Kidney (tissue), 14 donors: ENCODE measurements around the gene OR51B5. TPM values are rescaled to one million over a fixed set of nuclear protein-coding genes. Genes with fewer than 3 reads are reported as not detected.
"Not testable (repeated sequence)": the region's sequence is repeated elsewhere in the genome, so short reads cannot be mapped to it uniquely, and the experiment has no call there.

Source experiments
- DNase-seq, 5 donors: peaks; one replicate each; pipeline ENCODE4 v3.0.0-alpha.2; 2013 to 2020
- FAIRE-seq: peaks from 2 replicates; lab custom pipeline; 2012; peaks lifted over from hg19 to GRCh38; lab: Jason Lieb, UNC
- H3K27ac ChIP-seq, 2 donors: one replicate each; pipeline ENCODE4 v1.7.0; 2013; ENCODE audit warnings: low read depth in 2 of 2, low read length in 2 of 2, inconsistent platforms in 1 of 2
- H3K27me3 ChIP-seq: one replicate; pipeline ENCODE4 v1.7.1; 2013; ENCODE audit warnings: low read length, inconsistent platforms; ENCODE audit not compliant: control insufficient read depth, insufficient read depth
- H3K36me3 ChIP-seq, 3 donors: one replicate each; pipeline versions ENCODE4 v1.7.0 to v1.7.1; 2013; ENCODE audit warnings: low read length in 3 of 3, control low read depth in 1 of 3, inconsistent platforms in 1 of 3; ENCODE audit not compliant: insufficient read depth in 3 of 3, control insufficient read depth in 2 of 3
- H3K4me1 ChIP-seq, 3 donors: one replicate each; pipeline versions ENCODE4 v1.7.0 to v1.7.1; 2013; ENCODE audit warnings: low read length in 3 of 3, inconsistent platforms in 1 of 3, low read depth in 1 of 3; ENCODE audit not compliant: control insufficient read depth in 2 of 3, insufficient read depth in 2 of 3
- H3K4me3 ChIP-seq, 3 donors: one replicate each; pipeline versions ENCODE4 v1.7.0 to v1.8.1; 2013; ENCODE audit warnings: low read length in 3 of 3, control low read depth in 1 of 3, inconsistent platforms in 1 of 3
- H3K9ac ChIP-seq, 3 donors: one replicate each; pipeline versions ENCODE4 v1.7.0 to v1.7.1; 2013; ENCODE audit warnings: low read length in 3 of 3, control low read depth in 1 of 3, inconsistent platforms in 1 of 3
- H3K9me3 ChIP-seq, 3 donors: one replicate each; pipeline versions ENCODE4 v1.7.0 to v1.7.1; 2013; ENCODE audit warnings: low read length in 3 of 3, control low read depth in 1 of 3, inconsistent platforms in 1 of 3; ENCODE audit not compliant: control insufficient read depth in 2 of 3, insufficient read depth in 1 of 3
- CTCF ChIP-seq: IDR thresholded peaks from 3 replicates; pipeline ENCODE4 v1.5.1; 2012; ENCODE audit warnings: mild to moderate bottlenecking, moderate library complexity, borderline replicate concordance; ENCODE audit not compliant: insufficient read depth; ENCODE audit errors: extremely low read depth
- intact Hi-C: fragments of 100-400 bp; cut with DNase I; formaldehyde crosslinking; loops from one replicate; pipeline ENCODE4 v1.11.1; 2022
- polyA plus RNA-seq: library from polyadenylated mRNA; stranded (reverse); fragments of 350-450 nt; fragmentation: Illumina TruSeq; extraction: RNeasy Lipid Tissue Mini Kit (QIAGEN cat#74804); gene quantifications from one replicate; pipeline ENCODE4 v1.2.3, GENCODE V29; 2014; ENCODE audit warnings: low read depth, low replicate concordance; ENCODE audit not compliant: insufficient read depth
- total RNA-seq: library from RNA; stranded (reverse); fragmentation: NEBNext Ultra II Directional; extraction: Animal tissue kit (Norgen Biotek cat#: 25700); gene quantifications from one replicate; pipeline ENCODE4 v1.2.1, GENCODE V29; 2021
- donor health status: control.
- donor health status: control.
- donor health status: control.
- donor health status: control.
- donor health status: control.
- donor health status: DM: yes; HTN: yes; CAD: no.
- donor health status: Normal renal cell carcinoma (clear cell type).

Gene OR51B5
- total and polyA plus RNA-seq, 2 donors from 2014 or later, result not detected

GRCh38 chr11:5345831-5346230 is 2.5 kb upstream of the OR51B5 start:
- FAIRE-seq (no peak), DNase-seq (no peak)
- no peaks in the 10 kb centered on the region for H3K9me3 ChIP-seq
- TF ChIP-seq CTCF, result no peak
- no peak overlapping the region for H3K4me3 ChIP-seq
- H3K27ac ChIP-seq, result no peak overlapping the region
- no peaks in the 10 kb centered on the region for H3K4me1 ChIP-seq
- H3K36me3 ChIP-seq, result no peaks in the 10 kb centered on the region
- H3K9ac ChIP-seq, result no peak overlapping the region
- intact Hi-C loops, result no loop called here
- H3K27me3 ChIP-seq, result no peaks in the 10 kb centered on the region

- Histone ChIP-seq H3K27ac (no peak overlapping the region), H3K27me3 (no peaks in the 10 kb centered on the region), H3K4me1 (no peaks in the 10 kb centered on the region), H3K4me3 (no peak overlapping the region), H3K9me3 (no peaks in the 10 kb centered on the region), H3K9ac (no peak overlapping the region), H3K36me3 (no peaks in the 10 kb centered on the region)
- no peak for TF ChIP-seq CTCF
- FAIRE-seq (no peak), DNase-seq (no peak)
- intact Hi-C loops, result no loop called here
Measured at GRCh38 chr11:5339771-5340322, 3.5 kb downstream of the OR51B5 start.

GRCh38 chr11:5337253-5337652 is 6.1 kb downstream of the OR51B5 start:
- H3K4me3 ChIP-seq, H3K9me3 ChIP-seq, H3K4me1 ChIP-seq, DNase-seq, H3K9ac ChIP-seq, intact Hi-C loops, H3K27ac ChIP-seq, H3K36me3 ChIP-seq, FAIRE-seq, H3K27me3 ChIP-seq: not testable (repeated sequence)

GRCh38 chr11:5336331-5336730 is 7.0 kb downstream of the OR51B5 start:
- no peak for TF ChIP-seq CTCF
- Histone ChIP-seq H3K27me3 (no peaks in the 10 kb centered on the region), H3K4me1 (no peaks in the 10 kb centered on the region), H3K9ac (no peak overlapping the region), H3K4me3 (no peak overlapping the region), H3K27ac (no peak overlapping the region), H3K9me3 (no peaks in the 10 kb centered on the region), H3K36me3 (no peaks in the 10 kb centered on the region)
- no peak for FAIRE-seq
- DNase-seq, result no peak
- intact Hi-C loops, result no loop called here
